ENCODE data around the gene AUP1. TPM values are rescaled to one million over a fixed set of nuclear protein-coding genes. Genes with fewer than 3 reads are reported as not detected.

AUP1 gene
- total RNA-seq, 1 experiment from 2014 or later: 91.5 TPM

- Histone ChIP-seq H2BK20ac (ENCODE audit: low read depth, low read length, poor library complexity, severe bottlenecking) (no peak overlapping the region), H4K91ac (ENCODE audit: insufficient read length, low read depth, low read length) (no peak overlapping the region), H2AK5ac (ENCODE audit: insufficient read length, low read length) (no peak overlapping the region), H3K56ac (ENCODE audit: insufficient read length, low read depth, low read length) (no peak overlapping the region), H3K9me3 (ENCODE audit: control insufficient read depth, low read depth, low read length) (no peaks in the 10 kb centered on the region), H3K4me1 (ENCODE audit: insufficient read depth, low read length) (no peaks in the 10 kb centered on the region), H3K27me3 (ENCODE audit: insufficient read depth, low read length) (no peaks in the 10 kb centered on the region), H2AFZ (ENCODE audit: low read length) (no peak overlapping the region), H2BK12ac (ENCODE audit: insufficient read length, low read depth, low read length) (no peak overlapping the region), H3K4ac (ENCODE audit: low read depth, low read length) (no peak overlapping the region), H3K23ac (ENCODE audit: insufficient read length, low read depth, low read length) (no peak overlapping the region), H3K79me1 (ENCODE audit: insufficient read depth, low read depth, low read length, poor library complexity, severe bottlenecking) (no peaks in the 10 kb centered on the region), H4K20me1 (ENCODE audit: control insufficient read depth, insufficient read depth, insufficient read length) (no peaks in the 10 kb centered on the region), H2BK120ac (ENCODE audit: low read depth, low read length, poor library complexity, severe bottlenecking) (no peak overlapping the region), H3K14ac (ENCODE audit: insufficient read depth, low read length) (no peak overlapping the region), H4K5ac (ENCODE audit: insufficient read length, low read depth, low read length) (no peak overlapping the region), H4K8ac (replicated peaks; ENCODE audit: insufficient read length, low read depth, low read length) (no peak overlapping the region), H3K27ac (ENCODE audit: insufficient read length, low read depth, low read length) (no peak overlapping the region), H3K79me2 (ENCODE audit: insufficient read depth, low read length) (no peaks in the 10 kb centered on the region), H3K18ac (ENCODE audit: insufficient read length, low read depth, low read length) (no peak overlapping the region), H3T11ph (ENCODE audit: low read length) (no peak overlapping the region), H3K23me2 (ENCODE audit: insufficient read length, low read depth, low read length, poor library complexity, severe bottlenecking) (no peaks in the 10 kb centered on the region), H2BK15ac (ENCODE audit: low read depth, low read length) (no peak overlapping the region), H3K4me2 (ENCODE audit: insufficient read depth, insufficient read length, low read length) (no peak overlapping the region), H3K9ac (ENCODE audit: extremely low read depth, insufficient read length, low read length) (no peak overlapping the region), H2BK5ac (ENCODE audit: insufficient read length, low read length) (no peak overlapping the region)
- no peak overlapping the region for H3K4me3 Mint-ChIP-seq
- H3K36me3 Mint-ChIP-seq (ENCODE audit: insufficient read depth in 1 of 3, low read depth in 3 of 3): no peaks in the 10 kb centered on the region
- no peak for TF ChIP-seq CTCF (conservative IDR thresholded peaks at IDR 0.05)
- no peak overlapping the region for H3K27ac Mint-ChIP-seq
- peaks cover 3% of the 10 kb centered on the region; the same call in 1 of the 2 replicates for H3K27me3 Mint-ChIP-seq (ENCODE audit: low read depth)
- H3K9me3 Mint-ChIP-seq: no peaks in the 10 kb centered on the region
- peaks cover 2 to 3% of the 10 kb centered on the region in 2 experiments; a peak in 1 of 4 replicates for H3K4me1 Mint-ChIP-seq
- no peak for DNase-seq
- WGBS (ENCODE audit: extremely low coverage, insufficient read length, low lambda C conversion rate): no CpG with 5 or more reads among the region's 4 CpGs
Observed at GRCh38 chr2:74575320-74575719, 45.8 kb upstream of the AUP1 start.

Data from H9 (cell line).